ENCODE measurements around the gene ATF2.
A peak's percentile ranks its signal among the peaks of the same experiment; 100 is the strongest.

The ATF2 gene, protein sequence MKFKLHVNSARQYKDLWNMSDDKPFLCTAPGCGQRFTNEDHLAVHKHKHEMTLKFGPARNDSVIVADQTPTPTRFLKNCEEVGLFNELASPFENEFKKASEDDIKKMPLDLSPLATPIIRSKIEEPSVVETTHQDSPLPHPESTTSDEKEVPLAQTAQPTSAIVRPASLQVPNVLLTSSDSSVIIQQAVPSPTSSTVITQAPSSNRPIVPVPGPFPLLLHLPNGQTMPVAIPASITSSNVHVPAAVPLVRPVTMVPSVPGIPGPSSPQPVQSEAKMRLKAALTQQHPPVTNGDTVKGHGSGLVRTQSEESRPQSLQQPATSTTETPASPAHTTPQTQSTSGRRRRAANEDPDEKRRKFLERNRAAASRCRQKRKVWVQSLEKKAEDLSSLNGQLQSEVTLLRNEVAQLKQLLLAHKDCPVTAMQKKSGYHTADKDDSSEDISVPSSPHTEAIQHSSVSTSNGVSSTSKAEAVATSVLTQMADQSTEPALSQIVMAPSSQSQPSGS

DNA sequence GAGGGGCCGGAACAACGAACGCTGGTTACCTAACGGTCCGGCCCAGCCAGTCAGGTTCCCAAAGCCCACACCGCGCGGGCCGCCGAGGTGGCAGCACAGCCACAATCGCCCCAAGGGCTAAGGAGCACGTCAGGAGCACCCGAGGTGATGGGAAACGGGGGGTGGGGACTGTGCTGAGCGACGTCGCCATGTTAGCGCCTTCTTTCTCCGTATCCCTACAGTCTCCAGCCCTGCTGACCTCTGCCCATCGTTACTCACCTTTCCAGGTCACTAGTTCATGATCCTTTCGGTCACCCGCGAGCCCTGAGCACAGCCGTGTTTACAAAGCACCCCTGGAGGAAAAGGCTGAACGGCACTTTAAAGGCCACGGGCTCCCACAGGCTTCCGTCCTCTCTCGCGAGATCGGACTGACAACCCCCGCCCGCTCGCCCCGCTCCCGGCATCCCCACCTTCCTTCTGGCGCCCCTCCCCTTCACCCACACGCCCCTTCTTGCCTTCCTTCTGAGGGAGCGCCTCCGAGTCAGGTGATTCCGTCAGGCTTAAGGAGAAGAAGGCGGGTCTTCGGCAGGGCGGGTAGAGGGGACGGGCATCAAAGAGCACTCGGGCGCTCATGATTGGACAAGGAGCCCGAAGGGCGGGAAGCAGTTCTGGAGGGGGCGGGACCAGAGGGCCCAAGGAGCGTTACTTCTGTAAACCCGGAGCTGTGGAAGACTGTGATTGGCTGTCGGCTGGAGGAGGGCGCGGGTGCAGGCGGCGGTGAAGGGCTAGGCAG, at the start of gene ATF2:
Gene ATF2, minus strand, starts transcription at position 412 of the 772 bp plus-strand sequence. CDS start 31,760 bp downstream, outside the sequence.
- DNase-seq (ENCODE audit: low read depth), result peak; percentile 100

DNA sequence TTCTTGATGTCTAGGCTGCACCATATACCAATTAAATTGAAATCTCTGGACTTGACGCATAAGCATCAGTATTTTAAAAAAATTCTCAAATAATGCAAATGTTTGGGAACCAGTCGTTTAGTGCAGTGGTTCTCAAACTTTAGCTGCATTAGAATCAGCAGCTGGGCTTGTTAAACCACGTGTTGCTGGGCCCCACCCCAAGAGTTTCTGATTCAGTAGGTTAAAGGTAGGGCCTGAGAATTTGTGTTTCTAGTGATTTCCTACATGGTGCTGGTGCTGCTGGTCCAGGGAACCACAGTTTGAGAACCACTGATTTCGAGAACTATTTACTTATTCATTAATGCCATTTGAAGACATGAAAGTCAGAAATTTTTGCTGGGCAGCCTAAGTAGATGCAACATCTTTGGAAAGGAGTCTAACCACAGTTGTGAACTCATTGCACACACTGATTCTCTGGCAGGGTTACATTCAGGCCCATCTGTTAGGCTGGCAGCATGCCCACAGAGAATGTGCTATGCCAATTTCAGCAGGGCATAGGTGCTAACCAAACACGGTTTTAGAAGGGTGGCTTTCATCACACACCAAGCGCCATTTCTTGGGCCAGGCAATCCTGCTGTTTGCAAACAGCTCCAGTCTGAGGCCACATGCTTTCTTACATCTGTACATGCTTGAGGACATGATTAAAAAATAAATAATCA, 39.9 kb upstream of the ATF2 start:
- DNase-seq (ENCODE audit: low read depth), result no peak

DNA sequence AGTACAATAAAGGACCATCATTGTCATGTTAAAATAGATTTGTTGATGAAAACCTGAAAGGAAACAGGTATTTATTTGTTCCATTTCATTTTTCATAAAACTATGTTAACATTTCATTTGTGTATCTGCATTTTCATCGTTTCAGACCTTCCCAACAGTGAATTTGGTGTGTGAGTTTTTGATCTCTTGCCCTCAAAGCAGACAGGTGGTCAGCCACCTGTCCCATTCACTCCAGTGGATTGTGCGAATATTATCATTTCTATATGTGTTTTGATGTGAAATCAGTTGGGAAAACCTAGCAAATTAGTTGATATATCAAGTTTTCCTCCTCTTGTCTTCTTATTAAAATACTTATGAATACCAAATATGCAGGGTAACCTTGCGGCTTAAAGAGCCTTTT, 38.9 kb upstream of the ATF2 start:
- no peak for DNase-seq (ENCODE audit: low read depth)

DNA sequence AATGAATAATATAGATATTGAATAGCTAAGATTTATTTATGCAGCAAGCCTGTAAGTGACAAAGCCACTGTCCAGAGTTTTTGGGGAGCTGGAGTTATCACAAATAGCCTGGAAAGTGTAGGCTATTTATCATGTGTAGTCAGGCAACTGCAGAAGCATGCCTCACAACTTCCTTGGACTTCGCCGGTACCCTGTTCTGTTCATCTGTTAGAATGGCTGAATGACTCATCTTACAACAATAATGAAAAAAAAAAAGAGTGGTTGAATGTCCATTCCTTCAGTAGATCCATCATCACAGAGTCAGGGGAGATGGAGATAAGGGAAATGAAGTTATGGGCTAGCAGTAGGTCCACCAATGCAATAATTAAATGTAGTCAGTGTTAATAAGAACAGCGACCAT, 37.5 kb upstream of the ATF2 start:
- DNase-seq (ENCODE audit: low read depth), result peak; percentile 31

DNA sequence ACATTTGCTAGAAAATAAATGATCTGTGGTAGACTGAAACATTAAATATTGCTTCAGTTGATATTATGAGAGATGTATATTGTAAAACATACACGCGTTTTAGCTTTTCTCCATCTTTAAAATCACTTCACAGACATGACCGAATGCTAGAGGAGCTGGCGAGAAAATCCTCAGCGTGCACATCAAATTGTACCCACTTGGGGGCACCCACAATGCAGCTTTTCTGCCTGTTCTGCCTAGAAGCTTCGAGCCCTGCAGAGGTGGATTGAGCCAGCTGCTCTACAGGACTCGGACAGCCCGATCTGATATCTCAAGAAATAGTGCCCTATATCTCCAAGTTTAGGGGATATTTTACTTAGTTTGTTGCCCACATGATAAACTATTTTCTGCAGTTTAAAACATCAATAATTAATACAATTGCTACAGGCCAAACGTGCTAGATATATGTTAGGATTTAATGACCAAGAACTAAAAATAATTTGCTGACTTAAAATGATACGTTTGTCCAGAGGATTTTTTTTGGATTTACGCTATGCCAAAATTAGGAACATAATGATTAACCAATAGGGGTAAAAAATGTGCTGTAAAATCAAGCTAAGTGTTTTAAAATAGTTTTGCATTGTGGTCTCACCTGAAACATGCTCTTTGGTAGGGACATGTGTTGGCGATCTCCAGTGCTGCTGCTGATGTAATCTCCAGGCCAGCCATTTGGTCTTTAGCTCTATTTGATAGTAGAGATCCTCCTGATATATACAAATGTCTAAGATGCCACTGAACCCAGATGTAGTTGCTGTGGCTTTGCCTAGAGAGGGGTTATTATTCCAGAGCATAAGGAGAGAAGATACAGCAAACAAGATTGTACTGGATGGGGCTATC, 35.9 kb upstream of the ATF2 start:
- DNase-seq (ENCODE audit: low read depth), result no peak

DNA sequence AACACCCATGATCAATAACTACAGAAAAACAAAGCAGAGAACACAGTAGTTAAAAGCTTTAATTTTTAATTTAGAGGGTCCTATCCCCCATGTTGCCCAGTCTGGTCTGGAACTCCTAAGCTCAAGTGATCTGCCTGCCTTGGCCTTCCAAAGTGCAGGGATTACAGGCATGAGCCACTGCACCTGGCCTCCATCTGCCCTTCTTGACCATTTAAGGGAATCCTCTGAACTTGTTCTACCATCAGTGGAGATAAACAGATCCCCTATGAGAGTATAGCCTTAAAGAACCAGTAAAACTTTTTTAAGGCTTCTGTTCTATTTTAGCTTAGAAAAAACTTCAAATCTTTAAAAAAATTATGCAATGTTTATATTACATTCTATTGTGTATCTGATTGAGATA, 27.0 kb upstream of the ATF2 start:
- no peak for DNase-seq (ENCODE audit: low read depth)

DNA sequence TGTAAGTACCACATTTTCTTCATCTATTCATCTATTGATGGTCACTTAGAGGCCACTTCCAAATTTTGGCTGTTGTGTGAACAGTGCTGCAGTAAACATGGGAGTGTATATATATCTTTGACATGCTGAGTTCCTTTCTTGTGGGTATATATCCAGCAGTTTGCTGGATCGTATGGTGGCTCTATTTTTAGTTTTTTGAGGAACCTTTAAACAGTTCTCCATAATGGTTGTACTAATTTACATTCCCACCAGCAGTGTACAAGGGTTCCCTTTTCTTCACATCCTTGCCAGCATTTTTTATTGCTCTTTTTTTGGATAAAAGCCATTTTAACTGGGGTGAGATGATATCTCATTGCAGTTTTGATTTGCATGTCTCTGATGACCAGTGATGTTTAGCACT, 20.8 kb upstream of the ATF2 start:
- DNase-seq (ENCODE audit: low read depth), result no peak

DNA sequence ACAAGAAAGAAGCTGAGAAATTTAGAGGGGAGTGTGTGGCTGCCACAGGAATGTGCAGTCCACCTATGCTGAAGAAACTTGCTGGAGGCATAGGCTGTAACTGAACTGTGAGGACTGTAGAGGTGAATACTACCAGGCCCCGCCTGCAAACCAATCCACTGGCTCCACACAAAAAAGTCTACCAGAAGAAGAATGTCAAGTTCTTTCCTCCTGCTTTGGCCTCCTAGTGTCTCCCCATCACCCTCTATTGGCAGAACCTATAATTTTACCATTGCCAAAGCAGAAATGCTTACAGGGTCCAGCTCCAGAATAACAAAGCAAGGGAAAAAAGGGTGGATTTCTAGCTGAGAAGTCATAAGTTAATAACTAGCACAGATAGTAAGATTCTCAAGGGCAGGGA, 19.4 kb upstream of the ATF2 start:
- no peak for DNase-seq (ENCODE audit: low read depth)

DNA sequence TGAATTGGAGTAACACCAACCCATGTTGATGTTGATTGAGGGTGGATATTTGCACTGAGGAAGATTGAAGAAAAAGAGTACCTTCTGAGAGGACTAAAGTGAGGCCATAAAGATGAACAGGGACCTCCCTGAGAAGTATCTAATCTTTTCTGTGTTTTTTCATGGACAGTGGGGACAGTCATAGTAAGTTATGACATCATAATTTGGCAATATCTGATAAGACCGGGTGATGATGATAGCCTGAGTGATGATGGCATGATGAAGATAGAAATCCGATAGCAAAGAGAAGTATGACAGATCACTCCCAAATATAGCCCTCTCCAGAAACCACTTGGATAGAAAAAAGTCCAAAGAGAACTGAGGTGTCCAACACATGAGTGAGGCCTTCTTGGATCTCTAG, 15.7 kb upstream of the ATF2 start:
- DNase-seq (ENCODE audit: low read depth), result no peak

DNA sequence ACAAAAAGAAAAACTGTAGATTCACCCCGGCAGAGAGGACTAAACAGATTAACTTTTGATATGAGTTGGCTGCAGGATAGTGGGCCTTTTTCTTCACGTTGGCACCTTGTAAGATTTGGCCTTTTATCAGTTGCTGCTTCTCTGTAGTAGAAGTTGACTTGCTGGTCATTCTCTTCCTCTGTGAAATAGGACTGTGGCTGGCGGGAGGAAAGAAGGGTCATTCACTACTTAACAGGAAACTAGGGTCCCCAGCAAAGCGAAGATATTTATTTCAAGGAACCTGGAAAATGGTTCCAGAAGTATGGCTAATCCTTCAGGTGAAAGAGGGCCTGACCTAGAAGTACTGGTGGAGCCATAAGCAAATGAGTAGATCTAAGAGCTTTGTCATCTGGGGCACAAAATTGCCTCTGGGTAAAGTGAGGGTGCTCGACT, 13.9 kb upstream of the ATF2 start:
- no peak for DNase-seq (ENCODE audit: low read depth)

DNA sequence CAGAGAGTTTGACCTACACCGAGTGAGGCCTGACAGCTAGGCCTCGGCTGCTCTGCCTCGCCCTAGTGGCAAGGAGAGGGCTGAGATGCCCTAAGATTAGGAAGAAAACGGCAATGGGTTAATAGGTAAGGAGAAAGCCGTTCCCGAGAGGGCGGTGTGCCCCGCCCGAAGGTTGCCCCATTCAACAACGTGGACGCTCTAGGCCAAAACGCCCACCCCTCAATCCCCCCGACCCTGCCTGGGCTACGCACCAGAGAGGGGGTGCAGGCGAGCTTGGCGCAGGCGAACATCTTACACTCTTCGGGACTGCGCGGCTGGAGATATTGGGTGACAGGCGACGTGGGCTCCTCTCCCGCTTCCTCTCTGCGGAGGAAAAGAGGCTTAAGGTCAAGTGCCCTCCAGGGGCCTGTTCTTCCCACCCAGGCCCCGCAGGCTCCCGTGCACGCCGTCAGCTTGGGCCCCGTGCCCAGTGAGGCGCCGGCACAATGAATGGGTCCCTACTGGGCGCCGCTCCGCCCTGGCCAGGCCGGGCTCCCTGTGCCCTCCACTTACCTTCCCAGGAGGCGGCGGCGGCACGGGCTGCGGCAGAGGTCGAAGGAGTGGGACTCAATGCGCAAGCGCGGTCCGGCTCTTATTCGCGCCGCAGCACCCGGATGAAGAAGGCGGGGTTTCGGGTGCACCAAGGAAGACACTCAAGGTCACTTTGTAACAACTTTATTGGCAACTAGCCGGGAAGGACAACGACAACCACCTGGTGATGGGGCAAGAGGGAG, 13.3 kb upstream of the ATF2 start, which contains the start of gene ATP5MC3:
Gene ATP5MC3, minus strand, starts transcription at position 607 of the 773 bp plus-strand sequence. Its CDS starts 317 bp downstream, at position 290.
- DNase-seq (ENCODE audit: low read depth), result peak; percentile 76

DNA sequence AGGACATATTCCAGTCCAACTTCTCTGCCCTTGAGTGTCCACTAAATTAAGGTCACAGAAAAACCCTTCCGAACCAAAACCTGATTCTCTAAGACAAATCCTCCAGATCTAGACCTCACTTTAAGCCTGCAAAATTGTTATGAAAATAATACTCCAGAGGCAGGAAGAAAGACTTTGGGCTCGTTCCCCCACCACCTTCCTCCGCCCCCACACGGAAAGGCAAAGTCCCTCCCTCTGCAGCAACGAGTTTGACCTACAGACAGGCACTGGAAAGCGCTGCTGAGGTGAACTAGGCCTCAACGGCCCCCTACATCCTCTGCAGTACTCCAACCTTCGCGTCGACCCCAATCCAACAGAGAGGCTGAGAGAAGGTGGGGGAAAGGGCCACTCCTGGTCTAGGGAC, 12.7 kb upstream of the ATF2 start:
- DNase-seq (ENCODE audit: low read depth), result no peak

DNA sequence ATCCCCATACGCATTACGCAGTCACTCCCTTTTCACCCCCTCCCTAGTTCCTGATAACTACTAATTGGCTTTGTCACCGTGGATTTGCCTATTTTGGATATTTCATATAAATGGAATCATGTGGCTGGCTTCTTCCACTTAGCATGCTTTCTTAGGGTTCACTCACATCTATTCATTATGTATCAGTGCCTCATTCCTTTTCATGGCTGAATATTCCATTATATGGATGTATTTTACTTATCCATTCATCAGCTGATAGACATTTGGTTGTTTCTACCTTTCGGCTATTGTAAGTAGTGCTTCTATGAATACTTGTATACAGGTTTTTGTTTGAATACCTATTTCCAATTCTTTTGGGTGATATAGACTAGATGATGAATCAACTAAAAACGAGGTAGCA, 8.6 kb upstream of the ATF2 start:
- DNase-seq (ENCODE audit: low read depth), result no peak

DNA sequence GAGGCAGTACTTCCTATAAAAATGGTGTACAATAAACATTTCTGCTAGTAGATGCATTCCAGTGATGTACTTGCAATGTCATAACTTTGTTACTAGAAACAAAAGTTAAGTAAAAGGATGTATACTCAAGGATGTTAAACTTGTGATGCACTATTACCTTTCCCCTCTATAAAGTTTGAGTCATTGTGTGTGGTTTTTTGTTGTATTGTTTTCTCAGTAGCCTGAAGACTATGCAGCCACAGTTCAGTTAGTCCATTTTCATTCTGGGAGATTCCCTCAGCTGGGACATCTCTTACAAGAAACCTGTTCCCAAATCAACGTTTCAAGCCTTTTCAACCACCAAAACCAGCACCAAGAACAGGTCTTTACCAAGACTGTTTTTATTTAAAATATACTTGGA, 7.9 kb upstream of the ATF2 start:
- DNase-seq (ENCODE audit: low read depth), result no peak

DNA sequence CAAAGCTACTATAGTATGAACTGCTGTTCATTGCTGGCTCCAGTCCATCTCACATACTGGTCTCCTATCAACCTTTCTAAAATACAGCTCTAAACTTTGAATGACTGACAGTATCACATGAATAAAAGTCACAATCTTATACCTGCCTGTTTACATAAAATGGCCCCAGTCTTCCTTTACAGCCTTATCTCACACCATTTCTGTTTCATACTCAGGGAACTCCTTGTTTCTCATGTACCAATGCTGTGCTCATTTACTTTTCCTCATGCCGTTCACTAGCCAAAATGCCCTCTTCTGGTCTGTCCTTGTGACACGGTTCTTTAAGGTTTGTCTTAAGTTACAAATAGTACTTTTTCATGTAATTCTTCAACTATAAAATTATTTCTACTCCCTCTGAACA, 7.3 kb upstream of the ATF2 start:
- no peak for DNase-seq (ENCODE audit: low read depth)

DNA sequence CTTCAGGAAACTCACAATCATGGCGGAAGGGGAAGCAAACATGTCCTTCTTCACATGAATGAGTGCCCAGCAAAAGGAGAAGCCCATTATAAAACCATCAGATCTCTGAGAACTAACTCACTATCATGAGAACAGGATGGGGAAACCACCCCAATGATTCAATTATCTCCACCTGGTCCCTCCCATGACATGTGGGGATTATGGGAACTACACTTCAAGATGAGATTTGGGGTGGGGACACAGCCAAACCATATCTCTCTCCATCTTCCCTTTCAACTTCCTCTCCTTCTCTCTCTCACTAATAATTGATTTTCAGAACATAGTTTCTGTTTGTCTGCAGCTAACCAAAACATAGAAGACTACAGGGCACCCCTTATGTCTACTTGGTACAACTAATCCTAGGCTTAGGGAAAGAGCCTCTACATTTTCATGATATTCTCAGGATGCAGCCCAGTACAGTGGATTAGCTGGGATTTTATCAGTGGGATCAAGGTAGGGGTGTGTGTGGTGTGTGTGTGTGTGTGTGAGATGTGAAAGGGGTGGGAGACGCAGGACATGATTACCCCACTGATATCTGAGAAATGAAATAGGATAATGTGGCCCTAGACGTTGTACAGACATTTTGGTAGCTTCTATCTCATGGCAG, 2.8 kb upstream of the ATF2 start:
- DNase-seq (ENCODE audit: low read depth), result no peak

DNA sequence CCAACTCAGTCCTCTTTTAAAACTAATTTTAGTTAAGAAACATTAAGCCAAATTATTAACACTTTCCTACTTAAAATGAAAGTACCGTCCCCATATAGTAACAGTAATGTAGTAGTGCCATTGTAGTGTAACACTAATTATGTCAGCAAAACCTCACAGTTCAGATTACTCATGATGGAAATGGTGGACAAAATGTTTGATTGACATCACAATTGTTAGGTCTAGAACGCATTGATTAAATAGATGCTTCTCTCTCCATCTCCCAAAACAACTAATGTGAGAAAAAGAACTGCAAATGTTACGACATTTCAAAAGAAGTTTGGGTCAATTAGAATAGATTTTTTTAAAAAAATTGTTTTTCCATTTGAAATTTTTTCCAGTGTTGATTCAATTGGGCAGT, 1.2 kb upstream of the ATF2 start:
- DNase-seq (ENCODE audit: low read depth), result no peak

DNA sequence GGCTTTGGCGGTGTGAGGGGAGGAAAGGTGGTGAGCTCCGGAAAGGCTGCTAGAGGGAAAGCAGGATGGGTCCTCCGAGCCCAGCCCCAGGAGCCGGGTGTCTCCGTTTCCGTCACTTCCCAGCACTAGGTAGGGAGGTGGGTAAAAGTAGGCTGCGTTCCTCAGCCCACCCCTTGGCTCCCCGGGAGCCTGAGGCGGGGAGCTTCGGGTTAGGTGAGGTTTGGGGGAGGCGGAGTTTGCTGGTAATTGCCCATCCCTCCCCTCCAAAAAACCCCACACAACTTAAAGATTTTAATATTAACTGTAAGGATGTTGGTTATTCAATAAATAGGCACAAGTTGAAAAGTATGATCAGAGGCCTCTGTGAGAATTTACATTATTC, 552 bp upstream of the ATF2 start:
- no peak for DNase-seq (ENCODE audit: low read depth)

DNA sequence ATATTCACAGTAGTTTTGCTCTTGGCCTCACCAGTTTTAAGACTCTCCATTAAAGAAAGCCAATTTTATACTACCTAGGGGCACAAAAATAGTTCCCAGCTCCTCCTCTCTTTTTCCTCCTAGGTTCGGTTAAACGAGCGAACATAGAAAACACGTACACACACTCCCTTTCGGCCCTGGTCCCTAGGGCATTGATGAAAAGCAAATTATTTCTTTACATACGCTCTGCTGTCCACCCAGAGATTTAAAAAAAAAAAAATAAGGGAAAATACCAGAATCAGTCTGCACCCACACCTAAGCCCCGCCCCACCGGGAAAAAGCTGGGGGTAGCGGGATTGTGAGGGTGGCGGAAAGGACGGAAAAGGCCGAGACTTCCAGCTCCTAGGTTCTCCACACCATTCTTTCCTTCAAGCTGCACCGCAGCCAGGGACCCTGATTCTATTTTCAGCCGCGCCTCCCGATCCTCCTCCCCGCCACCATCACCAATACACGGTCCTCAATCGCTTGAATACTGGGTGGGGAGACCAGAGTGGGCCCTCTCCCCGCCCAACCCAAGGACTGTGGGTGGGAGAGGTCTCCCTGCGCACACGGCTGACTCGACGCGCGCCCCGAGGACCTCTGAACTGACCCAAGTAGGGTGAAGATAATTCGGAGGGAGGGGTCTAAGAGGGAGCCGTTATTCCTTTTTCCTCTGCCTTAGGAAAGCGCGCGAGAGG, 769 bp downstream of the ATF2 start:
- DNase-seq (ENCODE audit: low read depth), result no peak
